OCI-LY7 (cell line): ENCODE measurements around the gene IFFO2. TPM values are rescaled to one million over a fixed set of nuclear protein-coding genes. Genes with fewer than 3 reads are reported as not detected.

Experiments
- BruUV-seq: library from RNA; stranded (reverse); fragments of 400-500 nt; replicated peaks from 2 replicates; lab custom pipeline; 2021; lab: Mats Ljungman, UMichigan
- CTCF ChIA-PET: fragments of 300-600 bp; sonication (Branson Sonifier 250); formaldehyde crosslinking; loops from one replicate; lab custom pipeline; 2022; ENCODE audit warnings: antibody characterized with exemption; ENCODE audit not compliant: unreplicated experiment; lab: Charles Lee
- POLR2A ChIA-PET: fragments of 300-600 bp; sonication (Branson Sonifier 250); formaldehyde crosslinking; loops from one replicate; lab custom pipeline; 2022; ENCODE audit warnings: antibody characterized with exemption; lab: Charles Lee
- DNase-seq: peaks from one replicate; pipeline ENCODE4 v3.0.0-alpha.2; 2015; ENCODE audit warnings: low spot score
- H2AFZ ChIP-seq: fragments of 200-600 bp; sonication (generic), shearing (Covaris generic); 2 replicates; pipeline ENCODE4 v1.6.1; 2014; ENCODE audit warnings: mild to moderate bottlenecking, antibody characterized with exemption, low read length, moderate library complexity
- H3K27ac ChIP-seq: fragments of 200-600 bp; sonication (generic); 2 replicates; pipeline ENCODE4 v1.5.1; 2014; ENCODE audit warnings: mixed run types, low read depth, mild to moderate bottlenecking, moderate library complexity, low read length, inconsistent platforms; ENCODE audit not compliant: poor library complexity, severe bottlenecking
- H3K36me3 ChIP-seq: fragments of 200-600 bp; sonication (generic); 2 replicates; pipeline ENCODE4 v1.6.1; 2014; ENCODE audit warnings: mild to moderate bottlenecking, antibody characterized with exemption, low read length, moderate library complexity, mixed read lengths; ENCODE audit not compliant: insufficient read depth
- H3K4me1 ChIP-seq: fragments of 200-600 bp; sonication (generic); 2 replicates; pipeline ENCODE4 v1.5.1; 2014; ENCODE audit warnings: mild to moderate bottlenecking, low read length; ENCODE audit not compliant: insufficient read depth, poor library complexity, severe bottlenecking
- H3K4me2 ChIP-seq: fragments of 200-600 bp; sonication (generic); 2 replicates; pipeline ENCODE4 v1.6.1; 2014; ENCODE audit warnings: mild to moderate bottlenecking, low read length
- H3K4me3 ChIP-seq: fragments of 200-600 bp; sonication (generic); 2 replicates; pipeline ENCODE4 v1.5.1; 2014; ENCODE audit warnings: mild to moderate bottlenecking, low read depth, low read length; ENCODE audit not compliant: poor library complexity, severe bottlenecking
- H3K79me2 ChIP-seq: fragments of 200-600 bp; sonication (generic); 2 replicates; pipeline ENCODE4 v1.6.1; 2016; ENCODE audit warnings: low read depth, mild to moderate bottlenecking, low read length, moderate library complexity, mixed read lengths; ENCODE audit not compliant: insufficient read depth
- H3K9me2 ChIP-seq: fragments of 200-600 bp; sonication (generic); 2 replicates; pipeline ENCODE4 v1.6.1; 2016; ENCODE audit warnings: mild to moderate bottlenecking, low read length, mixed read lengths; ENCODE audit not compliant: insufficient read depth
- H3K9me3 ChIP-seq: fragments of 200-600 bp; sonication (generic); 2 replicates; pipeline ENCODE4 v1.6.1; 2014; ENCODE audit warnings: mild to moderate bottlenecking, mixed run types, low read length, mixed read lengths
- H4K20me1 ChIP-seq: fragments of 200-600 bp; sonication (generic); 2 replicates; pipeline ENCODE4 v1.6.1; 2014; ENCODE audit warnings: mild to moderate bottlenecking, antibody characterized with exemption, low read length, moderate library complexity, mixed read lengths; ENCODE audit not compliant: insufficient read depth
- EZH2phosphoT487 ChIP-seq: fragments of 200-600 bp; sonication (generic); IDR thresholded peaks from 2 replicates; pipeline ENCODE4 v1.6.1; 2018; ENCODE audit warnings: low read depth, borderline replicate concordance, mild to moderate bottlenecking, mixed run types, antibody characterized with exemption, low read length, moderate library complexity, mixed read lengths
- intact Hi-C: fragments of 100-400 bp; cut with micrococcal nuclease; formaldehyde crosslinking; loops from one replicate; pipeline ENCODE4 v1.10.0; 2022; ENCODE audit not compliant: unreplicated experiment
- total RNA-seq, 2 experiments: library from RNA; depleted of rRNA in 1 of 2; stranded (reverse); fragments of >200 nt in 1 of 2; shearing (Covaris generic) in 1 of 2; gene quantifications; 2 replicates each; pipeline ENCODE4 v1.2.3, GENCODE V29; 2014 to 2022
- TF ChIP-seq, protein P1 (sequence below): fragments of 200-600 bp; sonication (generic); conservative IDR thresholded peaks from 2 replicates; pipeline ENCODE4 v1.5.1; 2014; ENCODE audit warnings: mild to moderate bottlenecking, antibody characterized with exemption, low read length, moderate library complexity, mixed read lengths

IFFO2 gene
- total RNA-seq, 2 experiments from 2014 or later, result 0.06 to 0.44 TPM

DNA sequence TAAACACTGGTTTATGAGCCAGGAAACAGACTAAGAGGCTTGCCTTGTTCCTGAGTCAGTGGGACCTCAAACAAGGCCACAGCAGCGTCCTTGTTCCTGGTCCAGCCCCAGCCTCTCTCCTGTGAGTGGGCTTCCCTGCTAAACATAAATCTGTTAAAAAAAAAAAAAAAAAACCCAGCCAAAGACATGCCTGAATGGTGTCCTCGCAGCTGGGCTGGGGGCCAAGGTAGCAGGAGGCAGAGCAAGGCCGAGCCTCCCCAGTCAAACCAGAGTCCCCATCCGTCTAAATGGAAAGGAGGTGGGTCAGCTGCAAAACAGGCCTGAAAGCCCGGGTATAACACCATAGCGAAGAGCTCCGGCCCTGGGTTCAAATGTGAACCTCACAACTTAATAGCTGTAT lies 18.1 kb upstream of the IFFO2 start:
- ChIA-PET POLR2A (no interaction called here), CTCF (no interaction called here)
- no peaks in the 10 kb centered on the region for H4K20me1 ChIP-seq
- TF ChIP-seq EZH2phosphoT487, result no peak
- TF ChIP-seq, protein P1, sequence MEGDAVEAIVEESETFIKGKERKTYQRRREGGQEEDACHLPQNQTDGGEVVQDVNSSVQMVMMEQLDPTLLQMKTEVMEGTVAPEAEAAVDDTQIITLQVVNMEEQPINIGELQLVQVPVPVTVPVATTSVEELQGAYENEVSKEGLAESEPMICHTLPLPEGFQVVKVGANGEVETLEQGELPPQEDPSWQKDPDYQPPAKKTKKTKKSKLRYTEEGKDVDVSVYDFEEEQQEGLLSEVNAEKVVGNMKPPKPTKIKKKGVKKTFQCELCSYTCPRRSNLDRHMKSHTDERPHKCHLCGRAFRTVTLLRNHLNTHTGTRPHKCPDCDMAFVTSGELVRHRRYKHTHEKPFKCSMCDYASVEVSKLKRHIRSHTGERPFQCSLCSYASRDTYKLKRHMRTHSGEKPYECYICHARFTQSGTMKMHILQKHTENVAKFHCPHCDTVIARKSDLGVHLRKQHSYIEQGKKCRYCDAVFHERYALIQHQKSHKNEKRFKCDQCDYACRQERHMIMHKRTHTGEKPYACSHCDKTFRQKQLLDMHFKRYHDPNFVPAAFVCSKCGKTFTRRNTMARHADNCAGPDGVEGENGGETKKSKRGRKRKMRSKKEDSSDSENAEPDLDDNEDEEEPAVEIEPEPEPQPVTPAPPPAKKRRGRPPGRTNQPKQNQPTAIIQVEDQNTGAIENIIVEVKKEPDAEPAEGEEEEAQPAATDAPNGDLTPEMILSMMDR, result no peak
- H3K27ac ChIP-seq, result no peak overlapping the region
- H3K79me2 ChIP-seq, result no peaks in the 10 kb centered on the region
- H3K36me3 ChIP-seq, result no peaks in the 10 kb centered on the region
- no peaks in the 10 kb centered on the region for H3K9me2 ChIP-seq
- H3K4me3 ChIP-seq, result no peak overlapping the region
- BruUV-seq, result no TSS peak
- no peak for DNase-seq
- no peak overlapping the region for H2AFZ ChIP-seq
- H3K4me2 ChIP-seq, result no peak overlapping the region
- H3K9me3 ChIP-seq, result no peaks in the 10 kb centered on the region
- intact Hi-C loops, result no loop called here
- H3K4me1 ChIP-seq, result no peaks in the 10 kb centered on the region

DNA sequence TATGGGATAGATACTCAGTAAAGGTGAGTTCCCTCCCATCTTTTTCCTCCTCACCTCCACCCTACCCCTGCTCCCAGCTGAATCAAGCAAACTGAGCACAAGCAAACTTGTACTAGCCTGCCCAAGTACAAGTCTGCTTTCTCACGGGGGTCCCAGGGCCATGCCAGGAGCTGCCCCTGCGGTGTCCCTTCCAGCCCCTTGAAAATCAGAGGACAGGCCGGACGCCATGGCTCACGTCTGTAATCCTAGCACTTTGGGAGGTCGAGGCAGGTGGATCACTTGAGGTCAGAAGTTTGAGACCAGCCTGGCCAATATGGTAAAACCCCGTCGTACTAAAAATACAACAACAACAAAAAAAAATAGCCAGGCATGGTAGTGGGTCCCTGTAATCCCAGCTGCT lies 17.5 kb upstream of the IFFO2 start:
- intact Hi-C loops, result no loop called here
- ChIA-PET CTCF (no interaction called here), POLR2A (no interaction called here)
- no peak overlapping the region for H2AFZ ChIP-seq
- H3K9me2 ChIP-seq, result no peaks in the 10 kb centered on the region
- no peaks in the 10 kb centered on the region for H4K20me1 ChIP-seq
- H3K9me3 ChIP-seq, result no peaks in the 10 kb centered on the region
- H3K4me3 ChIP-seq, result no peak overlapping the region
- no peaks in the 10 kb centered on the region for H3K36me3 ChIP-seq
- no peak for TF ChIP-seq EZH2phosphoT487
- TF ChIP-seq, protein P1, result no peak
- no peak for DNase-seq
- no peaks in the 10 kb centered on the region for H3K4me1 ChIP-seq
- no peak overlapping the region for H3K27ac ChIP-seq
- no peaks in the 10 kb centered on the region for H3K79me2 ChIP-seq
- no peak overlapping the region for H3K4me2 ChIP-seq
- BruUV-seq, result no TSS peak

DNA sequence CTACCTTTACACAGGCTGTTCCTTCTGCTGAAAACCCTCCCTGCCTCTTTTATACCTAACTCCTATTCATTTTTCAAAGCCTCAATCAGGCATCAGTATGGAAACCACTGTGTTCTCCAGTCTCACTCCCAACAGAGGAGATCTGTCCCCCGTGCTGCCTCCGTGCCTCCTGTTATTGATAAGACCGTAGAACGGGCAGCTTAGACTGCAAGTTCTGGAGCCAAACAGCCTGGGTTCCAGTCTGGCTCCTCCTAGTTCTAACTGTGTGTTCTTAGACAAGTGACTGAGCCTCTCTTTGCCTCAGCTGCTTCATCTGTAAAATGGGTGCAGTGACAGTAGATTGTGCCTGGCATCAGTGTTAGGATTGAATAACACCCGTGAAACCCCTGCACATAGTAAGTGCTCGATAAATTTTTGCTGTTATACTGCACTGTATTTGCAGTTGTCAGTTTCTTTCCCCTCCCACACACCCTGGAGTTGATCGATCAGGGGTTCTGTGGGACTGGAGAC lies 17.0 kb upstream of the IFFO2 start:
- BruUV-seq, result no TSS peak

More for the DNA sequence above, 17.0 kb upstream of the IFFO2 start:
- H3K36me3 ChIP-seq, result no peaks in the 10 kb centered on the region
- no peaks in the 10 kb centered on the region for H4K20me1 ChIP-seq
- H3K9me3 ChIP-seq, result no peaks in the 10 kb centered on the region
- H3K4me1 ChIP-seq, result no peaks in the 10 kb centered on the region
- no peak overlapping the region for H3K4me3 ChIP-seq
- no peak overlapping the region for H3K27ac ChIP-seq
- no peaks in the 10 kb centered on the region for H3K9me2 ChIP-seq
- no peak overlapping the region for H3K4me2 ChIP-seq
- no peaks in the 10 kb centered on the region for H3K79me2 ChIP-seq
- POLR2A ChIA-PET, result no interaction called here
- no peak for DNase-seq
- H2AFZ ChIP-seq, result no peak overlapping the region
- TF ChIP-seq, protein P1, result no peak
- TF ChIP-seq EZH2phosphoT487, result no peak
- intact Hi-C loops, result no loop called here
- CTCF ChIA-PET, result no interaction called here
